ENCODE results near the gene FAM174B.

GRCh38 chr15:92661069-92661468 is 5.5 kb upstream of the FAM174B start:
- TF ChIP-seq CTCF (IDR thresholded peaks at IDR 0.05; ENCODE audit: borderline replicate concordance, extremely low read depth, low read length, poor library complexity, severe bottlenecking), result no peak
- no peak for TF ChIP-seq EZH2 (IDR thresholded peaks at IDR 0.05; ENCODE audit: borderline replicate concordance, low read depth, low read length, severe bottlenecking)

Measured in DND-41 (cell line).